Activated T-cell treated with anti-CD3 and anti-CD28 coated beads, Interleukin-2, amount 50 U/mL, for 1 hour (primary cell): Measurements from ENCODE around the gene IL11.
"Not testable (repeated sequence)": the region's sequence is repeated elsewhere in the genome, so short reads cannot be mapped to it uniquely, and the experiment has no call there.

Experiments
- DNase-seq: peaks from one replicate; pipeline ENCODE4 v3.0.0-alpha.2; 2020

IL11 gene

GRCh38 chr19:55370305-55370988 is at the start of gene IL11:
IL11 (minus strand) TSS chr19:55370463; CDS start chr19:55370310, 153 bp downstream.
- no peak for DNase-seq

DNA sequence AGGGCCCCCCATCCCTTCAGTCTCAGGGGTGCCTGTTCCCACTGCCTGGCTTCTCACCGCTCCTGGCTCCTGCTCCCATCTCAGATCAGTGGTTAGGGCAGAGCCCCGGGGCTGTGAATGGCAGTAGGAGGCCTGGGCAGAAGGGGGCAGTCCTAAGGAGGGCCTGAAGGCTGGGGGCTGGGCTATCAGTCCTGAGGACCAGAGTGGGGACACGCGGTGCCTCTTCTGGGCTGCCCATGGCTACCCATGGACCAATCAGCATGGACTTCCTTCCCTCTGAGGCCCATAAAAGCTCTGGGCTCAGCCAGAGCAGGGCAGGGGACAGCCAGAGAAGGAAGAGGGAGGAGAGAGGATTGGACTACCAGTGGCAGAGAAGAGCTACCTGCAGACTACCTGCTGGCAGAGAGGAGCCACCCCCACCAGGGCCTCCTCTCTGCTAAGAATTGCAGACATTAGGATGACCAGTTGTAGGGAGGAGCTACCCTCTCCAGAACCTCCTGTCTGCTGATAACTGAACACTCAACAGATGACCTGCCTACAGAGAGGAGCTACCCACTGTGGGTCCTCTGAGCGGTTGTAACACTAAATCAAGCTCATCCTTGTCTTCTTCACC is 49.5 kb upstream of the IL11 start:
- DNase-seq: no peak

GRCh38 chr19:55419103-55419502 is 48.8 kb upstream of the IL11 start:
- DNase-seq: no peak

DNA sequence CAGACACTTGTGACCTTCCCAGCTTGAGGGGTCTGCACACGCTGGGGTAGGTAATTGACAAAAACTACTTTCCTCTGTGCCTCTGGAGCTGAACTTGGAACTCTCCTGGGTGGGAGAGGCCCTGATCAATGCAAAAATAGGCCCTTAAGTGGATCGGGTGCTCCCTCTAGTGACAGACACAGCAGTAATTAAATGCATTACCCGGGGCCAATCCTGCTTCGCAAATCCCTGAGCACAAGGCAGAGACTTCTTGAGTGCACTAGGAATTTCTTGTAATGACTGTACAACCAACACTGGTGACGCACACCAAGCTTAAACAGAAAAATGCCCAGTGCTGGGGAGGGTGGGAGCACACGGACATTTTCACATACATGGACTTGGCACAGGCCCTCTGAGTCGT is 47.9 kb upstream of the IL11 start:
- peak; percentile 43 for DNase-seq

- no peak for DNase-seq
These were observed 39.9 kb upstream of the IL11 start for GRCh38 chr19:55410168-55410567.

DNA sequence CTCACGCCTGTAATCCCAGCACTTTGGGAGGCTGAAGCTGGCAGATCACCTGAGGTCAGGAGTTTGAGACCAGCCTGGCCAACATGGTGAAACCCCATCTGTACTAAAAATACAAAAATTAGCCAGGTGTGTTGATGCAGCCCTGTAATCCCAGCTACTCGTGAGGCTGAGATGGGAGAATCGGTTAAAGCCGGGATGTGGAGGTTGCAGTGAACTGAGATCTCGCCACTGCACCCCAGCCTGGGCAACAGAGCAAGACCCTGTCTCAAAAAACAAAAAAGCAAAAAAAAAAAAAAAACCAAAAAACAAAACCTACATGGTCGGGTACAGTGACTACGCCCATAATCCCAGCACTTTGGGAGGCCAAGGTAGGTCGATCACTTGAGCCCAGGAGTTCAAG is 38.9 kb upstream of the IL11 start:
- not testable (repeated sequence) for DNase-seq

DNA sequence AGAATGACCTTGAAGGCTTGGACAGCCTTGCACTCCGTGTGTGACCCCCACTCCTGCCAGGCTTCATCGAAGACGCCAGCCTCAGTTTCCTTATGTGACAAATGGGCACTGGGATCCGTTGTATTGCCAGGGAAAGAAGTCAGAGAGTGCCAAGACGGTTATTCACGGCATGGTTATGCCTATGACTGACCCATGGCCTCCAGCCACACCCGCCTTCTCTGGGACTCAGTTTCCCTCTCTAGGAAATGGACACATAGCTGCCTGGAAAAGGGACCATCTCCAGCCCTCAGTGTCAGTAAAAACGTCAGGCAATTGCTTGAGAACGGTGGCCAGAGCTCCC is 38.2 kb upstream of the IL11 start:
- peak; percentile 23 for DNase-seq

- peak; percentile 94 for DNase-seq
These were observed 37.7 kb upstream of the IL11 start for GRCh38 chr19:55407800-55408532.

GRCh38 chr19:55407550-55407799 is 37.2 kb upstream of the IL11 start, which contains the start of gene UBE2S:
UBE2S (minus strand) TSS chr19:55407788; CDS start chr19:55407589, 199 bp downstream.
- not testable (repeated sequence) for DNase-seq

DNA sequence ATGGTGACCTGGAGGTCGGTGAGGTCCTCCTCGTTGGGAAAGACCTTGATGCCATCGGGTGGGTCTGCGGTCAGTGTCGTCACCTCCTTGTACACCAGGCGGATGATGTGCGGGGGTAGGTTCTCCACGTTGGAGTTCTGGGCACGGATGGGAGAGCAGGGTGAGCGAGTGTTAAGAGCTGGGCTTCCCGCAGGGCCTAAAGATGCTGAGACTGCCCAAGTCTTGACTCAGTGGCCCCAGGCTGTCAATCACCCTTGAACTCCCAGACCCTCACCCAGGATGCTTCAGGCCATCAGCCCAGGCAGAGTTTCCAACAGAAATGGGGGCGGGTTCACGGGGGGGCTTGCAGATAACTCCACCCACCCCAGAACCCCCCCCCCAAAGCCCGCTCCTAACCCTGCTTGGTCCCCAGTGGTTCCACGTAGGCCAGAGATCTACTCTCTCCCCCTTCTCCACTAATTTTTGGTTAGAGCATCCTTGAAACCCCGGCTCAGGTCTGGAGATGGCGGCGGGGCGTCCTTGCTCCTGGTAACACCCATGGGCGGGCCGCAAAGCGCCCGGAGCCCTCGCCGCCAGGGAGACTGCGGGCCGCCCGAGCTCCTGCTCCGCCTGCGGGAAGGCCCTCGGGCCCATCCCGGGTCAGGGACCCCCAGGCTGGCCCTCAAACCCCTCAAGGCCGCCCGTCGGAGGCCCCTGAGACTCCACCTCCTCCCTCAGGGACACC is 36.7 kb upstream of the IL11 start:
- DNase-seq: no peak

DNA sequence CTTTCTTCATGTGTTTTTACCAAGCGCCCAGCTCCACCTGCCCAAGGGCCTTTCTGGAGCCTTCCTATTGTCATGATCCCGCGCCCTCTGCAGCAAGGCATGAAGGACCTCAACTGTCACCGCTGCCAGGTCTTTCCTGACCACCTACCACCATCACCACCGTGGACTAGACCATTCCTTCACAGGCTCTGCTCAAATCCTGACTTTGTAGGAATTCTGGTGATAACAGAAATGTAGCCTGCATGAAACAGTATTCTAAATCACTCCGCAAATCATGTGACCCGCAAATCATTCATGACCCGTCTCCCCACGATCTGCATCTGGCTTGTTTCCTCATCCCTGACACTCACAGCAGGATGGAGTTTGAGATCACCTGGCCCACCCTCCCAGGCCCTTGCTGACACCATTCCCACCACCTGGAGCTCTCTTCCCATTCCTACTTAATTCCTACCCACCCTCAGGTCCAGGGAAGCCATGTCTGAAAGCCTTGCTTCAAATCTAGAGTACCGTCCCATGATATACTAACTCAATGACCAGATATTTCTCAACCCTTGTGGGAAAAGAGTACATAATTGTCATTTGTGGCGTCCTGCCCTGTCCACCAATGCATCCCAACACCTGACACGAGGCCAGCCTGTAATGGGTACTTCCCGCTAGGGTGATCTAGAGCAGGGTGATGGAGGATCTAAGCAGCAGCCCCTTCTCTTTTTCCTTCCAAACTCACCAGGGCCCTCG is 36.0 kb upstream of the IL11 start:
- no peak for DNase-seq

DNA sequence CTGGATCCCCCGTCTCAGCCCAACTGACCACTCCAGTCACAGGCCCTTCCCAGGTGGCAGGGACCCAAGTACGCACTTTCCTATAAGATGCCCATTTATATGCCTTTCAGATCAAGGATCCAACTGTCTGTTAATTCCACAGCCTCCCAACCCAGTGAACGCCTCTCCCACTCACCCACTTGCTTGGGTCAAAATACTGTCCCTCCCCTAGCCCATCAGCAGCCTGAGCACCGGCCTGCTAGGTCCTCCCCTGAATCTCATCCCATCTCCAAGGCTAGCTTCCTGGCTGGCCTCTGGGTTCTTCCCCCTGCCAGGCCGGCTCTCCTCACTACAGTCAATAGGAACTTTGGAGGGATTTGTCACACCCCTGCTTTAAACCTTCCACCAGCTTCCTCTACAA is 35.4 kb upstream of the IL11 start:
- no peak for DNase-seq

DNA sequence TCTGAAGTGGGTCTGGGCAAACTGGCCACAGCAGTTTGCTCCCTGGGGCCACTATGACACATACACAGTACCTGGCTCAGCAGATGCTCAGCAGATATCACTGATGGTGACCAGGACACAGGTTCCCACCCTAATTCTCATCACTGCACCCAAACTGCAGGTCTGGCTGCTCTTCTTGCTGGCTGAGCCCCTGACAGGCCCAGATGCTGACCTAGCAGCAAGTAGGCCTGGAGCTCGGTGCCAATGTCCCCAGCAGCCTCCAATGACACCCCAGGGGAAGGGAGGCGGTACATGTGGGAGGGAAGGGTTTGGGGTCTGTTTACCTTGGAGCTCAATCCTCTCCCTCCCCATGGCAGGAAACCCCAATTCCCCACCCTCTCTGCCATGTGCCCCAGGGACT is 32.2 kb upstream of the IL11 start:
- no peak for DNase-seq

- DNase-seq: not testable (repeated sequence)
These were observed 31.1 kb upstream of the IL11 start for GRCh38 chr19:55401390-55401789.

DNA sequence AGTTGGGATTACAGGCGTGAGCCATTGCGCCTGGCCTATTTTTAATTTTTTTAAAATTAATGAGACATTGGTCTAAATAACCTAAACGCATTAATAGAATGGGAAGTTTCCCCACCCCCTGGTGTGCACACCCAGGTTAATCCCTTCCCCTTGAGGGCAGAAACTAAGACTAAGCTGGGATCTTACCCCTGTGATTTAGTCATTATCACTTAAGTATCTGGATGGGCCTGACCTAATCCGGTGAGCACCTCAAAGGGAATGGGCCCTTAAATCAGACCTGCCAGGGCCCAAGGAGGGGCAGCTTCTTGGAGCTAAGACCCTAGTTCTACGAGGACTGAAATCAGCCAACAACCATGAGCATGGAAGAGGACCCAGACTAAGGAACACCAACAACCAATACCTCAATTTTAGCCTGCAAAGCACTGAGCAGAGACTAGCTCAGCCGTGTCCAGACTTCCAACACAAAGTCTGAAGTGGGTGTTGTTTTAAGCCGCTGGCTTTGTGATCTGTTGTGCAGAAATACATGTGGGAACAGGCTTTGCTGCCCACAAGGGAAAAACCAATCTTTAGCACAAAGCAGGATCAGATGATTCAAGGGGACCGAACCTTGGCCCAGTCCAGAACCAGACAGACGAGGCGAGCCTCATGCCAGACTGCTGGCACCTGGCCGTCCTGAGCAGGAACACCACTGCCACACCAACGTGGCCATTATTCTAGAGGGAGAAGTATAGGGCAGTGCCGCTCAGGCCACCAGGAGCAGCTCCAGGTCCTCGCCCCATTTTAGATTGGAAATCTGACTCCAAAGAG is 30.2 kb upstream of the IL11 start:
- DNase-seq: no peak

- DNase-seq: no peak
These were observed 28.1 kb upstream of the IL11 start for GRCh38 chr19:55398200-55398925.

GRCh38 chr19:55392820-55393761 is 22.8 kb upstream of the IL11 start:
- DNase-seq: no peak

GRCh38 chr19:55391702-55392615 is 21.7 kb upstream of the IL11 start:
- DNase-seq: no peak

- DNase-seq: no peak
These were observed 21.0 kb upstream of the IL11 start for GRCh38 chr19:55391191-55391670.
